ENCODE results near the gene MSX1. TPM values are rescaled to one million over a fixed set of nuclear protein-coding genes. Genes with fewer than 3 reads are reported as not detected.

Gene MSX1
- 1 to 10 TPM; 2.2 to 4.5 (median 4.2) TPM for total RNA-seq
- 1 to 10 TPM; 2.3 to 4.0 TPM for polyA plus RNA-seq
- long read RNA-seq, donor 1, partial matches to known transcripts, result 0 of 2 reads
- long read RNA-seq, donor 1, other reads (novel, unspliced or antisense), result 1 of 2 reads
- long read RNA-seq, donor 2, partial matches to known transcripts, result 0 of 3 reads
- long read RNA-seq, donor 2, other reads (novel, unspliced or antisense), result 0 of 3 reads
- long read RNA-seq, donor 3, partial matches to known transcripts, result 0 of 3 reads
- long read RNA-seq, donor 3, other reads (novel, unspliced or antisense), result 1 of 3 reads

GRCh38 chr4:4859325-4859798 lies at the start of gene MSX1:
Gene MSX1, plus strand, starts transcription at chr4:4859665. Its CDS starts 235 bp downstream, at chr4:4859900.
- Histone ChIP-seq H3K9me3 (no peaks in the 10 kb centered on the region), H3K27me3 (no peaks in the 10 kb centered on the region), H3K4me1 (ENCODE audit: insufficient read depth) (peaks cover 4% of the 10 kb centered on the region), H3K4me3 (peak within 1 kb of the TSS; percentile 67), H3K27ac (no peak within 1 kb of the TSS), H3K36me3 (no peaks in the 10 kb centered on the region)
- TF ChIP-seq EP300 (IDR thresholded peaks at IDR 0.05) (no peak), POLR2A (IDR thresholded peaks at IDR 0.05) (peak; percentile 60), CTCF (IDR thresholded peaks at IDR 0.05) (no peak)
- peak; percentile 81 to 89 (median 87) for DNase-seq
- WGBS, 3 donors, result 0 to 1% (median 0%) methylated on average over 26 to 44 of the region's 44 CpGs
- intact Hi-C loops (cut with DNase I), result loop anchor here in 1 of 4 donors (5.0 kb wide), 1 partner anchor 382 kb away; no protein-coding TSS in a partner anchor

- Histone ChIP-seq H3K27ac (no peak overlapping the region), H3K4me3 (no peak overlapping the region), H3K36me3 (no peaks in the 10 kb centered on the region), H3K27me3 (no peaks in the 10 kb centered on the region), H3K4me1 (ENCODE audit: insufficient read depth) (no peaks in the 10 kb centered on the region), H3K9me3 (no peaks in the 10 kb centered on the region)
- no peak for DNase-seq
- intact Hi-C loops (cut with DNase I), result no loop called here
- TF ChIP-seq POLR2A (IDR thresholded peaks at IDR 0.05) (no peak), CTCF (IDR thresholded peaks at IDR 0.05) (no peak), EP300 (IDR thresholded peaks at IDR 0.05) (no peak)
- WGBS, 3 donors, result 34 to 48% (median 48%) methylated on average over 8 of the region's 8 CpGs
Measured at GRCh38 chr4:4810092-4810774, 49.2 kb upstream of the MSX1 start.

- Histone ChIP-seq H3K27ac (no peak overlapping the region), H3K9me3 (no peaks in the 10 kb centered on the region), H3K4me1 (ENCODE audit: insufficient read depth) (no peaks in the 10 kb centered on the region), H3K4me3 (no peak overlapping the region), H3K36me3 (no peaks in the 10 kb centered on the region), H3K27me3 (no peaks in the 10 kb centered on the region)
- intact Hi-C loops (cut with DNase I), result no loop called here
- TF ChIP-seq CTCF (IDR thresholded peaks at IDR 0.05) (no peak), POLR2A (IDR thresholded peaks at IDR 0.05) (no peak), EP300 (IDR thresholded peaks at IDR 0.05) (no peak)
- no peak for DNase-seq
Measured at GRCh38 chr4:4810778-4811177, 48.7 kb upstream of the MSX1 start.

- H3K27ac ChIP-seq, result no peak overlapping the region
Measured at GRCh38 chr4:4812145-4812794, 47.2 kb upstream of the MSX1 start.

More at GRCh38 chr4:4812145-4812794, 47.2 kb upstream of the MSX1 start:
- TF ChIP-seq EP300 (IDR thresholded peaks at IDR 0.05) (no peak), POLR2A (IDR thresholded peaks at IDR 0.05) (no peak), CTCF (IDR thresholded peaks at IDR 0.05) (no peak)
- 76 to 77% (median 77%) methylated on average over 4 of the region's 4 CpGs for WGBS, 3 donors
- Histone ChIP-seq H3K36me3 (no peaks in the 10 kb centered on the region), H3K27me3 (no peaks in the 10 kb centered on the region), H3K4me3 (no peak overlapping the region), H3K4me1 (ENCODE audit: insufficient read depth) (no peaks in the 10 kb centered on the region), H3K9me3 (no peaks in the 10 kb centered on the region)
- no peak for DNase-seq
- intact Hi-C loops (cut with DNase I), result no loop called here

Measured in ovary (tissue), 10 donors.